ENCODE results near the gene NOTO.
"Not testable (repeated sequence)": the region's sequence is repeated elsewhere in the genome, so short reads cannot be mapped to it uniquely, and the experiment has no call there.

NOTO gene

GRCh38 chr2:73202156-73203054 is at the start of gene NOTO:
Gene NOTO, plus strand, starts transcription at chr2:73202574. Its CDS starts 93 bp downstream, at chr2:73202667.
- no peak for FAIRE-seq

- FAIRE-seq: no peak
Measured at GRCh38 chr2:73156539-73157124, 45.7 kb upstream of the NOTO start.

GRCh38 chr2:73162856-73163391 is 39.5 kb upstream of the NOTO start:
- FAIRE-seq: no peak

GRCh38 chr2:73163483-73164367 is 38.6 kb upstream of the NOTO start:
- no peak for FAIRE-seq

- FAIRE-seq: not testable (repeated sequence)
Measured at GRCh38 chr2:73165978-73166377, 36.4 kb upstream of the NOTO start.

- FAIRE-seq: not testable (repeated sequence)
Measured at GRCh38 chr2:73166813-73167212, 35.6 kb upstream of the NOTO start.

GRCh38 chr2:73168348-73168747 is 34.0 kb upstream of the NOTO start:
- not testable (repeated sequence) for FAIRE-seq

- not testable (repeated sequence) for FAIRE-seq
Measured at GRCh38 chr2:73170341-73170740, 32.0 kb upstream of the NOTO start.

GRCh38 chr2:73172963-73173362 is 29.4 kb upstream of the NOTO start:
- no peak for FAIRE-seq

- no peak for FAIRE-seq
Measured at GRCh38 chr2:73173781-73174180, 28.6 kb upstream of the NOTO start.

GRCh38 chr2:73174244-73174643 is 28.1 kb upstream of the NOTO start:
- no peak for FAIRE-seq

- FAIRE-seq: no peak
Measured at GRCh38 chr2:73174941-73175662, 27.3 kb upstream of the NOTO start.

GRCh38 chr2:73175663-73176204 is 26.6 kb upstream of the NOTO start:
- FAIRE-seq: no peak

GRCh38 chr2:73176205-73176880 is 26.0 kb upstream of the NOTO start:
- FAIRE-seq: no peak

- no peak for FAIRE-seq
Measured at GRCh38 chr2:73176881-73177644, 25.3 kb upstream of the NOTO start.

- no peak for FAIRE-seq
Measured at GRCh38 chr2:73177645-73178255, 24.6 kb upstream of the NOTO start.

GRCh38 chr2:73185965-73186364 is 16.4 kb upstream of the NOTO start:
- FAIRE-seq: no peak

- no peak for FAIRE-seq
Measured at GRCh38 chr2:73187549-73187948, 14.8 kb upstream of the NOTO start.

GRCh38 chr2:73197579-73197978 is 4.8 kb upstream of the NOTO start:
- FAIRE-seq: no peak

- not testable (repeated sequence) for FAIRE-seq
Measured at GRCh38 chr2:73200281-73200680, 2.1 kb upstream of the NOTO start.

Data from endometrium (tissue), 2 donors.